NB4 (cell line): ENCODE data around the gene THSD7A.

ENCODE experiments used
- DNase-seq: peaks from one replicate; pipeline ENCODE4 v3.0.0; 2010; ENCODE audit warnings: low read depth
- H3K4me3 ChIP-seq: one replicate; pipeline ENCODE4 v1.5.1; 2011; ENCODE audit warnings: mild to moderate bottlenecking, low read depth, low read length, moderate library complexity
- CTCF ChIP-seq: IDR thresholded peaks from one replicate; pipeline ENCODE4 v1.5.1; 2012; ENCODE audit warnings: low read depth, low read length
- MAX ChIP-seq: IDR thresholded peaks from 2 replicates; pipeline ENCODE4 v1.6.1; 2011; ENCODE audit warnings: low read depth, low read length
- MYC ChIP-seq: IDR thresholded peaks from 2 replicates; pipeline ENCODE4 v1.6.1; 2011; ENCODE audit warnings: low read depth, low read length
- POLR2A ChIP-seq: IDR thresholded peaks from 2 replicates; pipeline ENCODE4 v1.6.1; 2011; ENCODE audit warnings: mild to moderate bottlenecking; ENCODE audit not compliant: insufficient read length; ENCODE audit errors: extremely low read depth

THSD7A gene

GRCh38 chr7:11843113-11843765, 11.2 kb upstream of the THSD7A start:
- TF ChIP-seq MAX, result no peak
- no peak for TF ChIP-seq MYC
- no peak for TF ChIP-seq CTCF
- no peak for TF ChIP-seq POLR2A
- no peak for DNase-seq
- no peak overlapping the region for H3K4me3 ChIP-seq

- no peak for DNase-seq
- H3K4me3 ChIP-seq, result no peak overlapping the region
- TF ChIP-seq POLR2A (no peak), CTCF (no peak), MYC (no peak), MAX (no peak)
These were observed 9.7 kb upstream of the THSD7A start for GRCh38 chr7:11841657-11842056.

GRCh38 chr7:11835260-11835659, 3.3 kb upstream of the THSD7A start:
- DNase-seq, result peak; percentile 31
- TF ChIP-seq POLR2A, result no peak
- TF ChIP-seq CTCF, result peak; percentile 1
- H3K4me3 ChIP-seq, result no peak overlapping the region

GRCh38 chr7:11833431-11833830, 1.4 kb upstream of the THSD7A start:
- H3K4me3 ChIP-seq, result no peak overlapping the region
- peak; percentile 83 for DNase-seq
- TF ChIP-seq MYC (no peak), CTCF (no peak), MAX (no peak), POLR2A (no peak)

DNA sequence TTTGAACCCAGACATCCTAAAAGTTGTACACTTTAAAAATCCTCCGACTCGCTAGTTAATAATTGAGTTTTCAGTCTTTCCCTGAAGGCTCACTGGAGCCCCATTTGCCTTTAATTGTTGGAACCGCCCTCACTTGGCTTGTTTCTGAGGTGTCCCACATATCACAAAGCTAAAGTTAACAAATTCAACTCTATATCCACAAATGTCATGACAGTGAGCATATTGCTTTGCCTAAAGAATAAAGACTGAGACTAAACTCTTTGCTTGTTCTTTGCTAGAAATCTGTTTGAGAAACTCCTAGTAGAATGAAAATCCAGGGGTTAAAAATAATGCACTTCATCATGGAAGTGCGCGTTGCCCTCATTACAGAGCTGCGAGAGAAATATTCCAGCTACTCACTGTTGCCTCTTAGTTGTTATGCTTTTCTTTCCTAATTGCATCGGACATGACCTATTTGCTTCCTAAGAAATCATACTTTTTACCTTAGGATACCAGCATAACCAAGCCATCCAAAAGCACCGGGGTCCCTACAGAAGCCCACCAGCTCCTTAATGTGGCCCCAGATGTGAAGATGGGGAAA, 752 bp downstream of the THSD7A start:
- DNase-seq, result no peak
- TF ChIP-seq POLR2A, result no peak
- TF ChIP-seq CTCF, result no peak
- TF ChIP-seq MYC, result no peak
- peak overlapping the region; percentile 44 for H3K4me3 ChIP-seq

- TF ChIP-seq MAX, result no peak
- TF ChIP-seq POLR2A, result no peak
- no peak for TF ChIP-seq MYC
- no peak for TF ChIP-seq CTCF
- H3K4me3 ChIP-seq, result peak overlapping the region; percentile 44
- DNase-seq, result peak; percentile 11
These were observed 1.3 kb downstream of the THSD7A start for GRCh38 chr7:11830582-11831155.
